Peyer's patch (tissue), 4 donors: ENCODE results near the gene TTC23.

Experiments
- CTCF ChIP-seq, 6 experiments: fragments of 450-650 bp in 4 of 6; fragments of 200-600 bp in 2 of 6; sonication (generic) in 1 of 6; IDR thresholded peaks; one replicate each; pipeline ENCODE4 v1.5.1; 2017 to 2019; ENCODE audit warnings: antibody characterized with exemption in 6 of 6, mild to moderate bottlenecking in 3 of 6, moderate library complexity in 1 of 6
- POLR2A ChIP-seq, 2 donors: fragments of 450-650 bp; IDR thresholded peaks; one replicate each; pipeline ENCODE4 v1.5.1; 2017; ENCODE audit warnings: antibody characterized with exemption in 2 of 2, mild to moderate bottlenecking in 2 of 2, moderate library complexity in 2 of 2

GRCh38 chr15:99209326-99209725 is 40.1 kb downstream of the TTC23 start:
- TF ChIP-seq CTCF (IDR thresholded peaks at IDR 0.05), result no peak
- TF ChIP-seq POLR2A (IDR thresholded peaks at IDR 0.05), result no peak
